DND-41 (cell line): ENCODE data around the gene VANGL1.

Experiments
- ATAC-seq: fragments of 200-7000 bp; cut with Tn5 transposase; 3 replicates; pipeline ENCODE4 v1.9.1; 2021; ENCODE audit warnings: low read depth; ENCODE audit not compliant: insufficient read depth
- DNase-seq: peaks from one replicate; pipeline ENCODE4 v3.0.0-alpha.2; 2020
- H2AFZ ChIP-seq: 2 replicates; pipeline ENCODE4 v1.6.0; 2012; ENCODE audit warnings: low read depth, low read length
- H3K27ac ChIP-seq: 2 replicates; pipeline ENCODE4 v1.5.1; 2012; ENCODE audit warnings: low read length, inconsistent platforms
- H3K27me3 ChIP-seq: fragments of 200-600 bp; sonication (generic); 2 replicates; pipeline ENCODE4 v1.6.0; 2012; ENCODE audit warnings: low read length, mild to moderate bottlenecking, inconsistent platforms; ENCODE audit not compliant: insufficient read depth, poor library complexity
- H3K36me3 ChIP-seq: 2 replicates; pipeline ENCODE4 v1.5.1; 2012; ENCODE audit warnings: low read length, inconsistent platforms; ENCODE audit not compliant: insufficient read depth
- H3K4me1 ChIP-seq: 2 replicates; pipeline ENCODE4 v1.5.1; 2012; ENCODE audit warnings: mild to moderate bottlenecking, low read length; ENCODE audit not compliant: insufficient read depth
- H3K4me2 ChIP-seq: 2 replicates; pipeline ENCODE4 v1.6.0; 2012; ENCODE audit warnings: mild to moderate bottlenecking, moderate library complexity, low read length, inconsistent platforms; ENCODE audit not compliant: insufficient read depth
- H3K4me3 ChIP-seq, 2 experiments: fragments of 200-600 bp in 1 of 2; shearing (Covaris generic) in 1 of 2; 2 replicates each; pipeline ENCODE4 v1.5.1; 2012 to 2016; ENCODE audit warnings: inconsistent platforms in 2 of 2, low read length in 2 of 2, mild to moderate bottlenecking in 2 of 2, low read depth in 1 of 2, moderate library complexity in 1 of 2
- H3K79me2 ChIP-seq: 2 replicates; pipeline ENCODE4 v1.6.0; 2012; ENCODE audit warnings: low read length, inconsistent platforms; ENCODE audit not compliant: insufficient read depth
- H3K9ac ChIP-seq: 2 replicates; pipeline ENCODE4 v1.6.0; 2012; ENCODE audit warnings: low read depth, mild to moderate bottlenecking, inconsistent platforms, low read length, moderate library complexity
- H3K9me3 ChIP-seq: 2 replicates; pipeline ENCODE4 v1.5.1; 2012; ENCODE audit warnings: low read length, moderate library complexity, mild to moderate bottlenecking, inconsistent platforms; ENCODE audit not compliant: insufficient read depth, severe bottlenecking
- H4K20me1 ChIP-seq: 2 replicates; pipeline ENCODE4 v1.6.0; 2012; ENCODE audit warnings: low read length; ENCODE audit not compliant: insufficient read depth
- CTCF ChIP-seq: IDR thresholded peaks from 2 replicates; pipeline ENCODE4 v1.5.1; 2012; ENCODE audit warnings: borderline replicate concordance, low read length, moderate library complexity, mild to moderate bottlenecking; ENCODE audit not compliant: poor library complexity, severe bottlenecking; ENCODE audit errors: extremely low read depth
- EZH2 ChIP-seq: IDR thresholded peaks from 3 replicates; pipeline ENCODE4 v1.6.1; 2012; ENCODE audit warnings: borderline replicate concordance, low read depth, mild to moderate bottlenecking, moderate library complexity, low read length, inconsistent platforms; ENCODE audit not compliant: severe bottlenecking

The VANGL1 gene

GRCh38 chr1:115641762-115642167 is at the start of gene VANGL1:
VANGL1 (plus strand) TSS chr1:115641970; CDS start chr1:115651414, 9,444 bp downstream.
- Histone ChIP-seq H3K4me1 (peaks cover 39% of the 10 kb centered on the region), H3K9me3 (peaks cover 11% of the 10 kb centered on the region), H3K4me2 (peak within 1 kb of the TSS; percentile 87), H3K27ac (peak within 1 kb of the TSS; percentile 76), H3K79me2 (peaks cover 47% of the 10 kb centered on the region), H3K36me3 (no peaks in the 10 kb centered on the region; the same call in 1 of the 2 replicates), H4K20me1 (peaks cover 10% of the 10 kb centered on the region; the same call in 1 of the 2 replicates), H3K9ac (peak within 1 kb of the TSS; percentile 91), H3K4me3 (peak within 1 kb of the TSS; percentile 85 to 95; a peak in 3 of 4 replicates), H2AFZ (peak within 1 kb of the TSS; percentile 87), H3K27me3 (no peaks in the 10 kb centered on the region)
- DNase-seq: peak; percentile 75
- ATAC-seq: peak; percentile 87
- no peak for TF ChIP-seq EZH2
- TF ChIP-seq CTCF: no peak

- H3K4me1 ChIP-seq: no peaks in the 10 kb centered on the region
- H4K20me1 ChIP-seq: no peaks in the 10 kb centered on the region
- ATAC-seq (no peak), DNase-seq (no peak)
- H3K4me3 ChIP-seq: no peak overlapping the region
- H3K27me3 ChIP-seq: no peaks in the 10 kb centered on the region
- H3K79me2 ChIP-seq: no peaks in the 10 kb centered on the region
- no peak overlapping the region for H3K4me2 ChIP-seq
- TF ChIP-seq CTCF (no peak), EZH2 (no peak)
- no peaks in the 10 kb centered on the region for H3K9me3 ChIP-seq
- no peak overlapping the region for H3K27ac ChIP-seq
- no peak overlapping the region for H3K9ac ChIP-seq
- no peak overlapping the region for H2AFZ ChIP-seq
- no peaks in the 10 kb centered on the region for H3K36me3 ChIP-seq
Measured at GRCh38 chr1:115592264-115592663, 49.5 kb upstream of the VANGL1 start.

- no peak overlapping the region for H3K4me3 ChIP-seq
Measured at GRCh38 chr1:115593365-115594259, 48.2 kb upstream of the VANGL1 start.

More at GRCh38 chr1:115593365-115594259, 48.2 kb upstream of the VANGL1 start:
- TF ChIP-seq CTCF (no peak), EZH2 (no peak)
- no peak overlapping the region for H3K4me2 ChIP-seq
- no peak overlapping the region for H3K9ac ChIP-seq
- no peaks in the 10 kb centered on the region for H3K27me3 ChIP-seq
- H3K4me1 ChIP-seq: no peaks in the 10 kb centered on the region
- no peak overlapping the region for H2AFZ ChIP-seq
- H3K36me3 ChIP-seq: no peaks in the 10 kb centered on the region
- H4K20me1 ChIP-seq: no peaks in the 10 kb centered on the region
- no peaks in the 10 kb centered on the region for H3K9me3 ChIP-seq
- H3K79me2 ChIP-seq: no peaks in the 10 kb centered on the region
- ATAC-seq: no peak
- DNase-seq: no peak
- no peak overlapping the region for H3K27ac ChIP-seq
